Activated T-helper 17 cell treated with anti-CD3 and anti-CD28 coated beads, Interleukin-2, amount 50 U/mL, for 72 hours (primary cell): ENCODE results near the gene CTSA. TPM values are rescaled to one million over a fixed set of nuclear protein-coding genes. Genes with fewer than 3 reads are reported as not detected.
"Not testable (repeated sequence)": the region's sequence is repeated elsewhere in the genome, so short reads cannot be mapped to it uniquely, and the experiment has no call there.

Experiments
- ATAC-seq: fragments of 150-1000 bp; cut with Tn5 transposase; replicated peaks from 2 replicates; pipeline ENCODE4 v1.10.0; 2021; ENCODE audit warnings: mild to moderate bottlenecking, moderate library complexity
- H3K27ac Mint-ChIP-seq: one replicate; pipeline ENCODE4 v1.8.0; 2022; ENCODE audit warnings: mixed read lengths
- H3K27me3 Mint-ChIP-seq: one replicate; pipeline ENCODE4 v1.8.0; 2022; ENCODE audit warnings: mixed read lengths
- H3K36me3 Mint-ChIP-seq: one replicate; pipeline ENCODE4 v1.8.0; 2022; ENCODE audit warnings: low read depth, mild to moderate bottlenecking, mixed read lengths
- H3K4me1 Mint-ChIP-seq: one replicate; pipeline ENCODE4 v1.8.0; 2022; ENCODE audit warnings: mixed read lengths
- H3K4me3 Mint-ChIP-seq: one replicate; pipeline ENCODE4 v1.8.0; 2022; ENCODE audit warnings: mild to moderate bottlenecking, mixed read lengths
- H3K9me3 Mint-ChIP-seq: one replicate; pipeline ENCODE4 v1.8.0; 2022; ENCODE audit warnings: mixed read lengths
- total RNA-seq, 2 donors: library from RNA; stranded (reverse); gene quantifications; one replicate each; pipeline ENCODE4 v1.2.3, GENCODE V29; 2022

The CTSA gene
- total RNA-seq, 2 donors from 2014 or later: 117 to 152 TPM

DNA sequence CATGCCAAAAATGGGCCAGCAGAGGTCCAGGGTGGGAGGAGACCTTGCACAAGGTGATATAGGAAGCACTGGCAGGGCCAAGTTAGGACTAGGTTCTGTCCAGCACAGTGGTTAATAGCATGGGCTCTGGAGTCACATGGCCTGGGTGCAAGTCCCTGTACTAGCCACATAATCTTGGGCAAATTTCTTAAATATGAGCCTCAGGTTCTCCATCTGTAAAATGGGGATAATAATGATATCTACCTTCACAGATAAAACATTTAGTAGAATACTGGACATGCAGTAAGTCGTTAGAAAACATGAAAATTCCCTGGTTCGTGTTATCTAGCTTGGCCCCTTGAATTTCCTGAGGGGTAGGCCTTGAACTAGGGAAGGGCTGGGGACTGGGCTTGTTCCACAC, 6.2 kb downstream of the CTSA start:
- ATAC-seq: no peak
- Mint-ChIP-seq H3K27ac (no peak overlapping the region), H3K9me3 (no peaks in the 10 kb centered on the region), H3K4me1 (peaks cover 13% of the 10 kb centered on the region), H3K27me3 (no peaks in the 10 kb centered on the region), H3K36me3 (peaks cover 60% of the 10 kb centered on the region), H3K4me3 (no peak overlapping the region)

DNA sequence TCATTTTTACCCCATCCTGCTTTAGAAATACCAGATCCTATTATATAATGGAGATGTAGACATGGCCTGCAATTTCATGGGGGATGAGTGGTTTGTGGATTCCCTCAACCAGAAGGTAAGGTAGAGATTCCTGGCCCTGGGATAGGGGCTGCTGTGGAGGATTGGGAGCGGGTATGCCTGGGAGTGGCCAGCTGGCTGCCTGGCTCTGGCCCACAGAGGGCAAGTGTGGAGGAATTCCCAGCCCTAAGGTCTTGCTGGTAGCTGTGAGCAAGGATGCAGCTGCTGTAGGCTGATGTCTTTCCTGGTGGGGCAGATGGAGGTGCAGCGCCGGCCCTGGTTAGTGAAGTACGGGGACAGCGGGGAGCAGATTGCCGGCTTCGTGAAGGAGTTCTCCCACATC, 6.6 kb downstream of the CTSA start:
- no peak overlapping the region for H3K4me3 Mint-ChIP-seq

DNA sequence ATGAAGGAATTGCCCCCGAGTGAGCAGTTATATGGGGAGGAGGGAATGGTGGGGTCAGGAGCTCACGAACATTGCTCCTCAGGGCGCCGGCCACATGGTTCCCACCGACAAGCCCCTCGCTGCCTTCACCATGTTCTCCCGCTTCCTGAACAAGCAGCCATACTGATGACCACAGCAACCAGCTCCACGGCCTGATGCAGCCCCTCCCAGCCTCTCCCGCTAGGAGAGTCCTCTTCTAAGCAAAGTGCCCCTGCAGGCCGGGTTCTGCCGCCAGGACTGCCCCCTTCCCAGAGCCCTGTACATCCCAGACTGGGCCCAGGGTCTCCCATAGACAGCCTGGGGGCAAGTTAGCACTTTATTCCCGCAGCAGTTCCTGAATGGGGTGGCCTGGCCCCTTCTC, 7.2 kb downstream of the CTSA start:
- Mint-ChIP-seq H3K27me3 (no peaks in the 10 kb centered on the region), H3K4me3 (no peak overlapping the region), H3K27ac (no peak overlapping the region), H3K36me3 (peaks cover 50% of the 10 kb centered on the region), H3K4me1 (peaks cover 7% of the 10 kb centered on the region), H3K9me3 (no peaks in the 10 kb centered on the region)
- no peak for ATAC-seq

More for the DNA sequence above, 6.6 kb downstream of the CTSA start:
- H3K4me1 Mint-ChIP-seq: peaks cover 9% of the 10 kb centered on the region
- no peaks in the 10 kb centered on the region for H3K27me3 Mint-ChIP-seq
- H3K9me3 Mint-ChIP-seq: no peaks in the 10 kb centered on the region
- no peak overlapping the region for H3K27ac Mint-ChIP-seq
- no peak for ATAC-seq
- peaks cover 56% of the 10 kb centered on the region for H3K36me3 Mint-ChIP-seq

DNA sequence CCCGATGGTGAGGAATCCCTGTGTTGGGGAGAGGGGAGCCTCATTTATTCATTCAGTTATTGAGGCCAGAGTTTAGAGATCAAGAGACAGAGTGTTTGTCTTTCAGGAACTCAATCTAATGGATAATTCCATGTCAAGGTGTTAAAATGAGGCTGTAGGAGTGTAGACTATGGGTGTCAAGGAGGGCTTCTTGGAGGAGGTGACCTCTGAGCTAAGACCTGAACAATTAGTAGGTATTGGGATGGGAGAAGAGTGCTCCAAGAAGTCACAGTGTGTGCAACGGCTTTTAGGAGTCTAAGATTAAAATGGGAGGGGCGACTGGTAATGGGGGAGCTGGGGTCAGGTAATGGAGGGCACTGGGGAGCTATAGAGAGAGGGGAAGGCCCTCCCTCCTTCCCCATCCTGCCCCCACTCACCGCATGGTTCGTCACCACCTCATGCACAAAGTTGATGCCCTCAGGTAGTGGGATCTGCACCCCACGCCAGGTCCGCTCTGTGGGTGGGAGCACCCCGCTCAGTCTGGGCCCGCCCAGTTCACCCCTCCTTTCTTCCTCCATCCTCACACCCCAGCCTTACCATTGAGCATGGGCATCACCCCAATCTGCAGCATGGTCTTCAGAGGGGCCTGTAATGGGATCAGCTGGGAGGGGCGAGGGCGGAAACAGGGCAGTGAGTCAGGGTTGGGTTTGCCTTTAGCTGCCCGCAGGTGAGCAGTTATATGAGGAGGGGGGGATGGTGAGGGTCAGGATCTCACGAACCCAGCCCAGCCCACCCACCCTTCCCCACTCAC, 8.1 kb downstream of the CTSA start:
- H3K27me3 Mint-ChIP-seq: no peaks in the 10 kb centered on the region
- ATAC-seq: no peak
- H3K36me3 Mint-ChIP-seq: peaks cover 40% of the 10 kb centered on the region
- H3K27ac Mint-ChIP-seq: no peak overlapping the region
- H3K4me1 Mint-ChIP-seq: peaks cover 1% of the 10 kb centered on the region
- H3K4me3 Mint-ChIP-seq: no peak overlapping the region
- H3K9me3 Mint-ChIP-seq: no peaks in the 10 kb centered on the region

DNA sequence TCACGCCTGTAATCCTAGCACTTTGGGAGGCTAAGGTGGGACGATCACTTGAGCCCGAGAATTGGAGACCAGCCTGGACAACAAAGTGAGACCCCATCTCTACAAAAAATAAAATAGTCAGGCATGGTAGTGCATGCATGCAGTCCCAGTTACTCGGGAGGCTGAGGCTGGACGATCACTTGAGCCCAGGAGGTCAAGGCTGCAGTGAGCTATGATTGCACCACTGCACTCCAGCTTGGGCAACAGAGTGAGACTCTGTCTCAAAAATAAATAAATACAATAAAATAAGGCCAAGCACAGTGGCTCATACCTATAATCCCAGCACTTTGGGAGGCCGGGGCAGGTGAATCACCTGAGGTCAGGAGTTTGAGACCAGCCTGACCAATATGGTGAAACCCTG, 10.2 kb downstream of the CTSA start:
- H3K4me3 Mint-ChIP-seq, H3K27ac Mint-ChIP-seq, H3K4me1 Mint-ChIP-seq, H3K27me3 Mint-ChIP-seq, H3K9me3 Mint-ChIP-seq, ATAC-seq: not testable (repeated sequence)
- peaks cover 24% of the 10 kb centered on the region for H3K36me3 Mint-ChIP-seq

DNA sequence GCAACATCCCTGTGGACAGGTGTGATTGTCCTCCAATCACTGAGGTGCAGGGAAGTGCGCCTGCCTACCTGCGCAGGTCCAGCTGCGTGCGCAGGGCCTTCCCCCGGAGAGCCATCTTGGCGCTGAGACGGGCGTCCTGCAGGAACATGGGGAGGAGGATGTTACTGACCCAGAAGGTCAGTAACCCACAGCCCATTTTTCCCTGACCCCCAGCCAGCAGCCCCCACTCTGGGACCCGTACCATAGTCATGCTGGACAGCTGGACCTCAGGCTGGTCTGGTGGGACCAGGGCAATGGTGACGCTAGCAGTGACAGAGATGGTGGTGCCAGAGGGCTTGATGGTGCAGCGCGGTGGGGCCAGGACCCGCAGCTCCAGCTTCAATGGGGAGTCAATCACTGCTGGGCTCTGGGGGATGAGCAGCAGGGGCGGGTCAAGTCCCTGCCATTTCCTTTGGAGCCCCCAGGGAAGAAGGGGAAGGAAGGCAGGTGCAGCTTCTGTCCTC, 11.1 kb downstream of the CTSA start:
- no peak overlapping the region for H3K4me3 Mint-ChIP-seq
- no peak overlapping the region for H3K27ac Mint-ChIP-seq
- H3K27me3 Mint-ChIP-seq: no peaks in the 10 kb centered on the region
- no peaks in the 10 kb centered on the region for H3K4me1 Mint-ChIP-seq
- no peaks in the 10 kb centered on the region for H3K9me3 Mint-ChIP-seq
- ATAC-seq: no peak
- H3K36me3 Mint-ChIP-seq: peaks cover 15% of the 10 kb centered on the region

DNA sequence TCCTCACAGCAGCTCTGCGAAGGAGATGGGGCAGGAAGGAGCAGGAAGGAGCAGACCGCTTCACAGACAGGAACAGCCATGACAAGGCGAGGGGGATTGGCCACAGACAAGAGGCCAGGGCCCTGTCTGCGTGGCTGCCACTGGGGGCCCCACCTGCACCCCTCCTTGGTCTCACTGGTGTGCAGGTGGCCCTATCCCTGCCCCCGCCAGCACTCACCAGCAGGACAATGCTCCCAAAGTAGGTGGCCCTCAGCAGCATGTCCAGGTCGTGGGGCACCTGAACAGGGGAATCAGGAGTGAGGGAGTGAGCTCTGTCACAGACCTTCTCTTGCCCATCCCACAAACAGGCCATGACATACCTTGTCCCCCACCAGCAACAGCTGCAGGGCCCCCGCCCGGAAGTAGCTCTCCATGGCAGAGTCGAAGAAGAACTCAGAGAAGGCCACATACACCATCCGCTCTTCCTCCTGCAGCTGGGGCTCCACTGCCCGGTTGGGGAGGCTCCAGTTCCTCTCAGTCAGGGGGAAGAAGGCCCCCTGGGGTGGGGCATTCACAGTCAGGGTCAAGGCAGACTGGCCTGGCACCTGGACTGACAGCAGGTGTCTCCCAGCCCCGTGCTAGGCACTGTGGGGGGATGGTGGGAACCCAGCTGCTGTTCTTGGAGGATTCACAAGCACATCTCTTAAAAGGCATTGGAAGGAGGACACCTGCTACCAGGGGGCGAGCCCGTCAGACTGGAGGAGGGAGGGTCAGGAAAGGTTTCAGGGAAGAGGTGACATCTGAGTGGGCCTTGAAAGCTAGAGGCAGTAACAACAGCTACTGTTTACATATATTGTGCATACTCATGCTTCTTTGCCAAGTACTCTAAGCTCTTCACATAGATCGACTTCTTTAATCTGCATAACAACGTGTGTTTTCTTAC, 13.7 kb downstream of the CTSA start:
- Mint-ChIP-seq H3K36me3 (no peaks in the 10 kb centered on the region), H3K9me3 (no peaks in the 10 kb centered on the region), H3K4me1 (no peaks in the 10 kb centered on the region), H3K4me3 (no peak overlapping the region), H3K27ac (no peak overlapping the region), H3K27me3 (no peaks in the 10 kb centered on the region)
- ATAC-seq: no peak

DNA sequence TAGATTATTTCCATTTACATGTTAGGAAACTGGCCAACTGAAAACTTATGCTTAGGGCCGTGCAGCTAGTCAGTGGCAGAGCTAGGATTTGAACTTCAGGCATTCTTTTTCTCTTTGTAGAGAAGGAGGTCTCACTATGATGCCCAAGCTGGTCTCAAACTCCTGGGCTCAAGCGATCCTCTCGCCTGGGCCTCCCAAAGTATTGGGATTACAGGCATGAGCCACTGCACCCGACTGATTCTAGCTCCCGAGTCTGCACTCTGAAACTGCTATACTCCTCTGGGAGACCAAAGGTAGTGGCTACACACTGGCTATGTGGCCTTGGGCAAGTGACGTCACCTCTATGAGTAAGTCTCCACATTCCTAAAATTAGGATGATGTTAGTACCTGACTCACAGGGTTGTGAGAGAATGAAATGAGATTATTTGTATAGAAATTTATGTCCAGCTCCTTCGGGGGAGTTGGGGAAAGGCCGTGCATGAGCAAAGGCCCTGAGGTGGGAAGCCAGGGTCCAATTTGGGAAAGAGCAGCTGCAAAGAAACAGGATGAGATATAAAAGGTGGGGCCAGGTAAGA, 14.5 kb downstream of the CTSA start:
- Mint-ChIP-seq H3K27me3 (no peaks in the 10 kb centered on the region), H3K9me3 (no peaks in the 10 kb centered on the region), H3K4me1 (peaks cover 3% of the 10 kb centered on the region), H3K36me3 (no peaks in the 10 kb centered on the region), H3K27ac (no peak overlapping the region), H3K4me3 (no peak overlapping the region)
- ATAC-seq: no peak

DNA sequence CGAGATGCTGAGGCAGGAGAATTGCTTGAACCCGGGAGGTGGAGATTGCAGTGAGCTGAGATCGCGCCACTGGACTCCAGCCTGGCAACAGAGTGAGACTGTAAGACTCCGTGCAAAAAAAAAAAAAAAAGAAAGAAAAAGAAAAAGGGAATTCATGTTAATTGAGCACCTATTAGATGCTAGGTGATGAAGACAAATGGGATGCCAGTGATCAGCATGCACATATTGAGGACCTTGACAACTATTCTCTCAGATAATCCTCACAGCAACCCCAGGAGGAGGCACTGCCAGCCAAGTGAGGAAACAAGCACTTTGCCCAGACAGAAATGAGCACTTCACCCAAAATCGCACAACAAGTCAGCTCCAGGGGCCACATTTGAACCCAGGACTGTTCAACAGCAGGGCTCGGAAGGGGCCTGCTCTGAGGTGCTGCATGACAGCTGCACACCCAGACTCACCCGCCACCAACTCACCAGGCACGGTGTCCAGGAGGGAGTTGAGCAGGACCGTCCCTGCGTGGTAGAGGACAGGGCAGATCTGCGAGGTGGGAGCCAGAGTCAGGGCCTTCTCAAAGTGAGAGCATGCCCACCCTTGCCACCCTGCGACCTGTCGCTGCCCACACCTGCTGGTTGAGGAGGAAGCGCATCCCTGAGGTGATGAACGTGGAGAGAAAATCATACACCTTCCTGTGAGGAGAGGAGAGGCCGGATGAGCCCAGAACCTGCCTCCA, 16.2 kb downstream of the CTSA start:
- no peaks in the 10 kb centered on the region for H3K9me3 Mint-ChIP-seq
- H3K27me3 Mint-ChIP-seq: no peaks in the 10 kb centered on the region
- H3K4me1 Mint-ChIP-seq: peaks cover 7% of the 10 kb centered on the region
- no peak overlapping the region for H3K27ac Mint-ChIP-seq
- no peak for ATAC-seq
- no peak overlapping the region for H3K4me3 Mint-ChIP-seq
- no peaks in the 10 kb centered on the region for H3K36me3 Mint-ChIP-seq

DNA sequence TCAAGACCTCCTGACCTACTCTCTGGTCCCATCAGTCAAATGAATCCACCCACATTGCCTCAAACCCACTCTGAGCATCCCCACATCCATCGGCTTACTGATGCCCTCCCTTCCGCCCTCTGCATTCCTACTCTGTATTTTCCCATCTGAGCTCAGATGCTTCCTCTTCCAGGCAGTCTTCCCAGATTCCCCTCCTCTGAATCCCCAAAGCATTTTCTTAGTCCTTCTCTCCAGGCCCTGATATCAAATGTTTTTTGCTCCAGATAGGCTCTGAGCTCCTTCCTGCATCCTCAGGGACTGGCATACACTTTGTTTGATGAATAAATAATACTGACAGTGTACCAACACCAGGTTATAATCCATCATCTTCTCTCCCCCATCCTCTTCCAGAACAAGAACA, 16.9 kb downstream of the CTSA start:
- no peak overlapping the region for H3K4me3 Mint-ChIP-seq
- peaks cover 7% of the 10 kb centered on the region for H3K4me1 Mint-ChIP-seq
- ATAC-seq: no peak
- no peaks in the 10 kb centered on the region for H3K9me3 Mint-ChIP-seq
- no peak overlapping the region for H3K27ac Mint-ChIP-seq
- H3K27me3 Mint-ChIP-seq: no peaks in the 10 kb centered on the region
- no peaks in the 10 kb centered on the region for H3K36me3 Mint-ChIP-seq

DNA sequence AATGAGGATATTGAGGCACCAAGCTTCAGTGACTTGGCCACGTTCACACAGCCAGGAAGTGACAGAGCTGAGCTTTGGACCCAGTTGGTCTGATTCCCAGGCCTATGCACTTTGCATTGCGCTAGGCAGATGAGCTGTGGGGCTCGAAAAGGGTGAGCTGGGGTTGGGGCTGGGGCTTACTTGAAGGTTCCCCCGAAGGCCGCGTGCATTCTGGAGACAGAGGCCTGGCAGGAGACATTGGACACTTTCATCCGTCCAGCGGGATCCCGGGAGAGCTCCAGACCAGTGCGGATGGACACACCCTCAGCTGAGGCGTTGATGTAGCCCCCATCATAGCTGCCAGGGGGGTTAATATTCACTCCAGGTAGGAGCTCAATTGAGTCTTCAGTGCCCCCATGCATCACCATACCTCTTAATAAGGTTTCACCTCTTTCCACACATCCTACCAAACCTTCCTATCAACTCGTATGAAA, 18.2 kb downstream of the CTSA start:
- Mint-ChIP-seq H3K4me1 (peaks cover 7% of the 10 kb centered on the region), H3K9me3 (no peaks in the 10 kb centered on the region), H3K27ac (no peak overlapping the region), H3K27me3 (no peaks in the 10 kb centered on the region), H3K4me3 (no peak overlapping the region), H3K36me3 (no peaks in the 10 kb centered on the region)
- no peak for ATAC-seq

DNA sequence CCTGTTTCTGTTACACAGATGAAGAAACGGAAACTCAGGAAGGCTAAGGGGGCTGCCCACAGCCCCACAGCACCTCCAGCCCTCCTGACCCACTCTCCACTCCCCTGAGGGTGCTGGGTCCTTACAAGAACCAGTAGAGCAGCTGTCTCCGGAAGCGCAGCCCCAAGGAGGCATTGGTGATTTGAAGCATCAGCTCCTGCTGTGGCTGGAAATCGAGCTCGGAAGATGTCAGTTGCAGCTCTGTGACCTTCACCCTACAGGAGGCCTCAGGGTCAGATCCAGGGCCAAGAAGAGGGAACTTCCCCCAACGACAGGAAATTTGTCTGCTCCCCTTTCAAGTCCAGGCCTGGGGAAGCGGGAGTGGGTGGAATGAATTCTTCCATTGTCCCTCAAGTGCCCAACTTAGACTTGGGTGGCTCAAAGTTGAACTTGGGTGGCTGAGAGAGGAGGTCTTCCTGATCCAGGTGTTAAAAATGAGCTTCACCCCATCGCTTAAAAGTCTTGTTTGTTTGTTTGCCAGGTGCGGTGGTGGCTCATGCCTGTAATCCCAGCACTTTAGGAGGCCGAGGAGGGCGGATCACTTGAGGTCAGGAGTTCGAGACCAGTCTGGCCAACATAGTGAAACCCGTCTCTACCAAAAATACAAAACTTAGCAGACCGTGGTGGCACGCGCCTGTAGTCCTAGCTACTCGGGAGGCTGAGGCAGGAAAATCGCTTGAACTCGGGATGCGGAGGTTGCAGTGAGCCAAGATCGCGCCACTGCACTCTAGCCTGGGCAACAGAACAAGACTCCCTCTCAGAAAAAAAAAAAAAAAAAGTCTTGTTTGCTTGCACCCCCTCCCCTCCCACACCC, 18.9 kb downstream of the CTSA start:
- peaks cover 7% of the 10 kb centered on the region for H3K4me1 Mint-ChIP-seq
- no peaks in the 10 kb centered on the region for H3K27me3 Mint-ChIP-seq
- no peaks in the 10 kb centered on the region for H3K9me3 Mint-ChIP-seq
- peak overlapping the region; percentile 55 for H3K27ac Mint-ChIP-seq
- H3K4me3 Mint-ChIP-seq: peak overlapping the region; percentile 66
- no peak for ATAC-seq
- H3K36me3 Mint-ChIP-seq: no peaks in the 10 kb centered on the region

DNA sequence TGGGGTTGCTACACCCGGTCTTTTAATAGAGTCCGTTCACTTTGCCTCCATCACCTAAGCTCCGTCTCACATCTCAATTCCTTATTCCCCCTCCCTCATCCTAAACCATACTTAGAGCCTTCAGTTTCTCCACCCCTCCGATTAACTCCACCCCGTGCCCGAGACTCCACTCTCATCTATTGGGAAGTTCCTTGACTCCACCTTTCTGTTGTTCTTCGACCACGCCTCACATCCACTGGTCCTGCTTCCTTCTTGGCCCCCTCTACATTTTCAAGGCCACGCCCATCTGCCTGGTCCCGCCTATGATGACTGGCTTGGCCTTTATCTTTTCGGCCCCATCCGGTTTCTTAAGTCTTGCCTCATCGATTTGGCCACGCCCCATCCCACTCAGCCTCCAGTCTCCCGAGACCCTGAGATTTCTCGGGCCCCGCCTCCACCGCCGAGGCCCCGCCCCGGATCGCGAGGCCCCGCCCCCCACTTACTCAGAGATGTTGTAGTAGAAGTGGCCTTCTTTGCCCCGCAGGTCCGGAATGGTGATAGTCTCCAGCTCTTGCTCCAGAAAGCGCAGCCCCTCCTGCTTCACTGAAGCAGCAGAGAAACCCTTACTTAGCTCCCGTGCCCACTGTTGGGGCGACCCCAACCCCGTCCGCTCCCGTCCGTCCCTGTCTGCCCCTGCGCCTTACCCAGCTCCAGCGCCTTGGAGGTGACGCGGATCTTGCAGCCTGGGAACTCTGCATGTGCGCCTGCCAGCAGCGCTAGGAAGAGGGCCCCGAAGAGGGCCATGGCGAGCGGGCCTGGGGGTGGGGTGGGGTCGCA, 19.7 kb downstream of the CTSA start:
- peak overlapping the region; percentile 66 for H3K4me3 Mint-ChIP-seq
- H3K27me3 Mint-ChIP-seq: peaks cover under 1% of the 10 kb centered on the region
- no peaks in the 10 kb centered on the region for H3K36me3 Mint-ChIP-seq
- H3K9me3 Mint-ChIP-seq: no peaks in the 10 kb centered on the region
- H3K4me1 Mint-ChIP-seq: peaks cover 7% of the 10 kb centered on the region
- peak overlapping the region; percentile 55 for H3K27ac Mint-ChIP-seq
- ATAC-seq: peak; percentile 96
